HEK293 (cell line): Measurements from ENCODE around the gene ADIPOR1.

Experiments used
- FEZF1 ChIP-seq: fragments of 450-650 bp; formaldehyde crosslinking; IDR thresholded peaks from 2 replicates; pipeline ENCODE4 v1.5.1; 2016; ENCODE audit warnings: missing biosample characterization, missing genetic modification characterization
- GLI2 ChIP-seq: fragments of 450-650 bp; formaldehyde crosslinking; IDR thresholded peaks from 2 replicates; pipeline ENCODE4; 2017; ENCODE audit warnings: missing biosample characterization, missing genetic modification characterization, low read depth, borderline replicate concordance
- HOXD13 ChIP-seq: sonication (generic); formaldehyde crosslinking; IDR thresholded peaks from 2 replicates; pipeline ENCODE4 v1.8.0; 2022; ENCODE audit warnings: missing genetic modification reagents, borderline replicate concordance
- ZBTB17 ChIP-seq: fragments of 450-650 bp; formaldehyde crosslinking; IDR thresholded peaks from 2 replicates; pipeline ENCODE4 v1.5.1; 2016; ENCODE audit warnings: missing biosample characterization, missing genetic modification characterization
- ZNF146 ChIP-seq: fragments of 450-650 bp; formaldehyde crosslinking; IDR thresholded peaks from 2 replicates; pipeline ENCODE4 v1.5.1; 2016; ENCODE audit warnings: missing biosample characterization, missing genetic modification characterization
- ZNF221 ChIP-seq: fragments of 450-650 bp; formaldehyde crosslinking; IDR thresholded peaks from 2 replicates; pipeline ENCODE4 v1.5.1; 2017; ENCODE audit warnings: missing biosample characterization, missing genetic modification characterization, borderline replicate concordance
- ZNF248 ChIP-seq: fragments of 450-650 bp; formaldehyde crosslinking; IDR thresholded peaks from 2 replicates; pipeline ENCODE4 v1.5.1; 2017; ENCODE audit warnings: missing biosample characterization, missing genetic modification characterization
- ZNF335 ChIP-seq: fragments of 450-650 bp; formaldehyde crosslinking; conservative IDR thresholded peaks from 2 replicates; pipeline ENCODE4 v1.5.1; 2016; ENCODE audit warnings: missing biosample characterization, missing genetic modification characterization
- ZNF391 ChIP-seq: fragments of 450-650 bp; formaldehyde crosslinking; IDR thresholded peaks from 2 replicates; pipeline ENCODE4 v1.5.1; 2016; ENCODE audit warnings: low read depth, missing biosample characterization, missing genetic modification characterization, borderline replicate concordance
- ZNF394 ChIP-seq: fragments of 450-650 bp; formaldehyde crosslinking; IDR thresholded peaks from 2 replicates; pipeline ENCODE4 v1.5.1; 2016; ENCODE audit warnings: missing biosample characterization, missing genetic modification characterization, mild to moderate bottlenecking, moderate library complexity, borderline replicate concordance
- ZNF423 ChIP-seq: fragments of 450-650 bp; formaldehyde crosslinking; IDR thresholded peaks from 2 replicates; pipeline ENCODE4 v1.5.1; 2016; ENCODE audit warnings: missing biosample characterization, missing genetic modification characterization
- ZNF521 ChIP-seq: fragments of 450-650 bp; formaldehyde crosslinking; IDR thresholded peaks from 2 replicates; pipeline ENCODE4 v1.5.1; 2017; ENCODE audit warnings: missing biosample characterization, mild to moderate bottlenecking, missing genetic modification characterization
- ZNF596 ChIP-seq: fragments of 450-650 bp; IDR thresholded peaks from 2 replicates; pipeline ENCODE4 v1.5.0; 2018; ENCODE audit warnings: missing biosample characterization, mild to moderate bottlenecking, missing genetic modification characterization, moderate library complexity
- ZNF610 ChIP-seq: fragments of 450-650 bp; formaldehyde crosslinking; IDR thresholded peaks from 2 replicates; pipeline ENCODE4 v1.5.1; 2016; ENCODE audit warnings: missing biosample characterization, missing genetic modification characterization, borderline replicate concordance
- ZNF658 ChIP-seq: fragments of 450-650 bp; formaldehyde crosslinking; IDR thresholded peaks from 2 replicates; pipeline ENCODE4; 2016; ENCODE audit warnings: missing biosample characterization, missing genetic modification characterization
- ZNF670 ChIP-seq: fragments of 450-650 bp; formaldehyde crosslinking; IDR thresholded peaks from 2 replicates; pipeline ENCODE4 v1.5.1; 2016; ENCODE audit warnings: missing biosample characterization, missing genetic modification characterization, low read depth
- ZNF830 ChIP-seq: fragments of 450-650 bp; IDR thresholded peaks from 2 replicates; pipeline ENCODE4 v1.5.0; 2018; ENCODE audit warnings: missing biosample characterization, missing genetic modification characterization, low read depth, mild to moderate bottlenecking, moderate library complexity
- TF ChIP-seq, protein P1 (sequence below): fragments of 450-650 bp; formaldehyde crosslinking; IDR thresholded peaks from 2 replicates; pipeline ENCODE4 v1.5.1; 2016; ENCODE audit warnings: missing biosample characterization, missing genetic modification characterization, borderline replicate concordance
- TF ChIP-seq, protein P2 (sequence below): fragments of 450-650 bp; IDR thresholded peaks from 2 replicates; pipeline ENCODE4 v1.5.1; 2018; ENCODE audit warnings: missing biosample characterization, missing genetic modification characterization
- TF ChIP-seq, protein P3 (sequence below): fragments of 450-650 bp; formaldehyde crosslinking; IDR thresholded peaks from 2 replicates; pipeline ENCODE4 v1.5.1; 2016; ENCODE audit warnings: missing biosample characterization, missing genetic modification characterization
- TF ChIP-seq, protein P4 (sequence below): fragments of 450-650 bp; formaldehyde crosslinking; IDR thresholded peaks from 2 replicates; pipeline ENCODE4 v1.5.1; 2016; ENCODE audit warnings: missing biosample characterization, missing genetic modification characterization
- TF ChIP-seq, protein P5 (sequence below): fragments of 450-650 bp; formaldehyde crosslinking; IDR thresholded peaks from 2 replicates; pipeline ENCODE4 v1.5.1; 2016; ENCODE audit warnings: missing biosample characterization, missing genetic modification characterization, borderline replicate concordance
- TF ChIP-seq, protein P6 (sequence below): fragments of 450-650 bp; formaldehyde crosslinking; IDR thresholded peaks from 2 replicates; pipeline ENCODE4 v1.5.1; 2017; ENCODE audit warnings: missing biosample characterization, missing genetic modification characterization
- TF ChIP-seq, protein P7 (sequence below): fragments of 450-650 bp; formaldehyde crosslinking; IDR thresholded peaks from 2 replicates; pipeline ENCODE4 v1.5.1; 2017; ENCODE audit warnings: missing biosample characterization, missing genetic modification characterization

The ADIPOR1 gene

DNA sequence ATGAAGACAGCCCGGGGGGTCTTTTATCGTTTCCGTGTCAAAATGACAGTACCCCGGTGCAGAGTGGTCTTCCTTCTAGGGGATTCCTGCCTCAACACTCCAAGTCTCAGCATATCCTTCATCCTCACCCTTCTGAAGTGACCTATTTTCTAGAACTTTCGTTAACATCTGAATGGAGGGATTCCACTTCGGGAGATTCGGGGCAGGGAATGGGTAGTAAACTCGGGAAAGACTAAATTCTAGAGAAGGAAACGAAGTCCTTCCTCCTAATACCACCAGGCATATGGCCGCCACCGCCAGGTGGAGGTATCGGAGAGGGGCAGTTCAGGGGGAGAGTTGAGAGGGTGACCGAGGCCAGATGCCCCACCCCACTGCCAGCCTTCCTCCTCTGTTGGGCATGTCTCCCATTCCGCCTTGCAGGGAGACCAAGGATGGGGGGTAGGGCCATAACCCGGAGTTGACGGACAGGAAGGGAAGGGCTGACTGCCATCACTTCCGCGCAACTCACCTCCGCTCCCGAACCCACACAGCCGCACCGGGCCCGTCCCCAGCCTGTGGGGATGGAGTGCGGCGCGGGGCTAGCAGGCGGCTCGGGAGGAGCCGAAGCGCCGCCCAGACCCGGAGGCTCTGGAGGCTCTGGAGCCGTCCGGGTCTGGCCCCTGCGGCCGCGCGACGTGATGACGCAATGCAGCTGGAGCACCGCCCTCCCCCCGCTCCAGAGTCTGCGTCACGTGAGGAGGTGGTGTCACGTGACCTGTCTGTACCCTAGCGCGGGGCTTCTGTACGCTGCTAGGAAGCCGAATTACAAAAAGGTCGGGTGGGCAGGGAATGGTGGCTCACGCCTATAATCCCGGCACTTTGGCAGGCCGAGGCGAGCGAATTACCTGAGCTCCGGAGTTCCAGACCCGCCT, 31.3 kb downstream of the ADIPOR1 start, which contains the start of gene KLHL12 (continued):
- TF ChIP-seq, protein P1, sequence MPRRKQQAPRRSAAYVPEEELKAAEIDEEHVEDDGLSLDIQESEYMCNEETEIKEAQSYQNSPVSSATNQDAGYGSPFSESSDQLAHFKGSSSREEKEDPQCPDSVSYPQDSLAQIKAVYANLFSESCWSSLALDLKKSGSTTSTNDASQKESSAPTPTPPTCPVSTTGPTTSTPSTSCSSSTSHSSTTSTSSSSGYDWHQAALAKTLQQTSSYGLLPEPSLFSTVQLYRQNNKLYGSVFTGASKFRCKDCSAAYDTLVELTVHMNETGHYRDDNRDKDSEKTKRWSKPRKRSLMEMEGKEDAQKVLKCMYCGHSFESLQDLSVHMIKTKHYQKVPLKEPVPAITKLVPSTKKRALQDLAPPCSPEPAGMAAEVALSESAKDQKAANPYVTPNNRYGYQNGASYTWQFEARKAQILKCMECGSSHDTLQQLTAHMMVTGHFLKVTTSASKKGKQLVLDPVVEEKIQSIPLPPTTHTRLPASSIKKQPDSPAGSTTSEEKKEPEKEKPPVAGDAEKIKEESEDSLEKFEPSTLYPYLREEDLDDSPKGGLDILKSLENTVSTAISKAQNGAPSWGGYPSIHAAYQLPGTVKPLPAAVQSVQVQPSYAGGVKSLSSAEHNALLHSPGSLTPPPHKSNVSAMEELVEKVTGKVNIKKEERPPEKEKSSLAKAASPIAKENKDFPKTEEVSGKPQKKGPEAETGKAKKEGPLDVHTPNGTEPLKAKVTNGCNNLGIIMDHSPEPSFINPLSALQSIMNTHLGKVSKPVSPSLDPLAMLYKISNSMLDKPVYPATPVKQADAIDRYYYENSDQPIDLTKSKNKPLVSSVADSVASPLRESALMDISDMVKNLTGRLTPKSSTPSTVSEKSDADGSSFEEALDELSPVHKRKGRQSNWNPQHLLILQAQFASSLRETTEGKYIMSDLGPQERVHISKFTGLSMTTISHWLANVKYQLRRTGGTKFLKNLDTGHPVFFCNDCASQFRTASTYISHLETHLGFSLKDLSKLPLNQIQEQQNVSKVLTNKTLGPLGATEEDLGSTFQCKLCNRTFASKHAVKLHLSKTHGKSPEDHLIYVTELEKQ (tag by site-specific recombination), result peak; percentile 74; the same call in 1 of the 2 replicates
- TF ChIP-seq, protein P2, sequence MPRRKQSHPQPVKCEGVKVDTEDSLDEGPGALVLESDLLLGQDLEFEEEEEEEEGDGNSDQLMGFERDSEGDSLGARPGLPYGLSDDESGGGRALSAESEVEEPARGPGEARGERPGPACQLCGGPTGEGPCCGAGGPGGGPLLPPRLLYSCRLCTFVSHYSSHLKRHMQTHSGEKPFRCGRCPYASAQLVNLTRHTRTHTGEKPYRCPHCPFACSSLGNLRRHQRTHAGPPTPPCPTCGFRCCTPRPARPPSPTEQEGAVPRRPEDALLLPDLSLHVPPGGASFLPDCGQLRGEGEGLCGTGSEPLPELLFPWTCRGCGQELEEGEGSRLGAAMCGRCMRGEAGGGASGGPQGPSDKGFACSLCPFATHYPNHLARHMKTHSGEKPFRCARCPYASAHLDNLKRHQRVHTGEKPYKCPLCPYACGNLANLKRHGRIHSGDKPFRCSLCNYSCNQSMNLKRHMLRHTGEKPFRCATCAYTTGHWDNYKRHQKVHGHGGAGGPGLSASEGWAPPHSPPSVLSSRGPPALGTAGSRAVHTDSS (tag by site-specific recombination), result peak; percentile 32
- TF ChIP-seq ZNF335 (tag by site-specific recombination) (peak; percentile 96), GLI2 (no peak), FEZF1 (tag by site-specific recombination) (peak; percentile 35; the same call in 1 of the 2 replicates), ZNF146 (peak; percentile 27; the same call in 1 of the 2 replicates), ZNF830 (tag by site-specific recombination) (no peak), ZNF391 (peak; percentile 84; the same call in 1 of the 2 replicates), ZNF658 (tag by site-specific recombination) (no peak), ZBTB17 (tag by site-specific recombination) (peak; percentile 97), ZNF394 (peak; percentile 84), HOXD13 (CRISPR knock-in tag) (no peak), ZNF670 (tag by site-specific recombination) (no peak), ZNF596 (no peak), ZNF221 (tag by site-specific recombination) (0 out of 2 replicates have a peak, but pooled peaks have one; percentile 25), ZNF610 (tag by site-specific recombination) (peak; percentile 78; the same call in 1 of the 2 replicates), ZNF423 (tag by site-specific recombination) (no peak; the same call in 1 of the 2 replicates), ZNF248 (tag by site-specific recombination) (no peak), ZNF521 (tag by site-specific recombination) (no peak)
- TF ChIP-seq, protein P3, sequence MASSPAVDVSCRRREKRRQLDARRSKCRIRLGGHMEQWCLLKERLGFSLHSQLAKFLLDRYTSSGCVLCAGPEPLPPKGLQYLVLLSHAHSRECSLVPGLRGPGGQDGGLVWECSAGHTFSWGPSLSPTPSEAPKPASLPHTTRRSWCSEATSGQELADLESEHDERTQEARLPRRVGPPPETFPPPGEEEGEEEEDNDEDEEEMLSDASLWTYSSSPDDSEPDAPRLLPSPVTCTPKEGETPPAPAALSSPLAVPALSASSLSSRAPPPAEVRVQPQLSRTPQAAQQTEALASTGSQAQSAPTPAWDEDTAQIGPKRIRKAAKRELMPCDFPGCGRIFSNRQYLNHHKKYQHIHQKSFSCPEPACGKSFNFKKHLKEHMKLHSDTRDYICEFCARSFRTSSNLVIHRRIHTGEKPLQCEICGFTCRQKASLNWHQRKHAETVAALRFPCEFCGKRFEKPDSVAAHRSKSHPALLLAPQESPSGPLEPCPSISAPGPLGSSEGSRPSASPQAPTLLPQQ (tag by site-specific recombination), result peak; percentile 86
- TF ChIP-seq, protein P4, sequence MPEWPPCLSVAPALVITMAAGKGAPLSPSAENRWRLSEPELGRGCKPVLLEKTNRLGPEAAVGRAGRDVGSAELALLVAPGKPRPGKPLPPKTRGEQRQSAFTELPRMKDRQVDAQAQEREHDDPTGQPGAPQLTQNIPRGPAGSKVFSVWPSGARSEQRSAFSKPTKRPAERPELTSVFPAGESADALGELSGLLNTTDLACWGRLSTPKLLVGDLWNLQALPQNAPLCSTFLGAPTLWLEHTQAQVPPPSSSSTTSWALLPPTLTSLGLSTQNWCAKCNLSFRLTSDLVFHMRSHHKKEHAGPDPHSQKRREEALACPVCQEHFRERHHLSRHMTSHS, result 0 out of 2 replicates have a peak, but pooled peaks have one; percentile 41
- TF ChIP-seq, protein P5, sequence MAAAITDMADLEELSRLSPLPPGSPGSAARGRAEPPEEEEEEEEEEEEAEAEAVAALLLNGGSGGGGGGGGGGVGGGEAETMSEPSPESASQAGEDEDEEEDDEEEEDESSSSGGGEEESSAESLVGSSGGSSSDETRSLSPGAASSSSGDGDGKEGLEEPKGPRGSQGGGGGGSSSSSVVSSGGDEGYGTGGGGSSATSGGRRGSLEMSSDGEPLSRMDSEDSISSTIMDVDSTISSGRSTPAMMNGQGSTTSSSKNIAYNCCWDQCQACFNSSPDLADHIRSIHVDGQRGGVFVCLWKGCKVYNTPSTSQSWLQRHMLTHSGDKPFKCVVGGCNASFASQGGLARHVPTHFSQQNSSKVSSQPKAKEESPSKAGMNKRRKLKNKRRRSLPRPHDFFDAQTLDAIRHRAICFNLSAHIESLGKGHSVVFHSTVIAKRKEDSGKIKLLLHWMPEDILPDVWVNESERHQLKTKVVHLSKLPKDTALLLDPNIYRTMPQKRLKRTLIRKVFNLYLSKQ (tag by site-specific recombination), result no peak
- TF ChIP-seq, protein P6, sequence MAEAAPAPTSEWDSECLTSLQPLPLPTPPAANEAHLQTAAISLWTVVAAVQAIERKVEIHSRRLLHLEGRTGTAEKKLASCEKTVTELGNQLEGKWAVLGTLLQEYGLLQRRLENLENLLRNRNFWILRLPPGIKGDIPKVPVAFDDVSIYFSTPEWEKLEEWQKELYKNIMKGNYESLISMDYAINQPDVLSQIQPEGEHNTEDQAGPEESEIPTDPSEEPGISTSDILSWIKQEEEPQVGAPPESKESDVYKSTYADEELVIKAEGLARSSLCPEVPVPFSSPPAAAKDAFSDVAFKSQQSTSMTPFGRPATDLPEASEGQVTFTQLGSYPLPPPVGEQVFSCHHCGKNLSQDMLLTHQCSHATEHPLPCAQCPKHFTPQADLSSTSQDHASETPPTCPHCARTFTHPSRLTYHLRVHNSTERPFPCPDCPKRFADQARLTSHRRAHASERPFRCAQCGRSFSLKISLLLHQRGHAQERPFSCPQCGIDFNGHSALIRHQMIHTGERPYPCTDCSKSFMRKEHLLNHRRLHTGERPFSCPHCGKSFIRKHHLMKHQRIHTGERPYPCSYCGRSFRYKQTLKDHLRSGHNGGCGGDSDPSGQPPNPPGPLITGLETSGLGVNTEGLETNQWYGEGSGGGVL (tag by site-specific recombination), result peak; percentile 74
- TF ChIP-seq, protein P7, sequence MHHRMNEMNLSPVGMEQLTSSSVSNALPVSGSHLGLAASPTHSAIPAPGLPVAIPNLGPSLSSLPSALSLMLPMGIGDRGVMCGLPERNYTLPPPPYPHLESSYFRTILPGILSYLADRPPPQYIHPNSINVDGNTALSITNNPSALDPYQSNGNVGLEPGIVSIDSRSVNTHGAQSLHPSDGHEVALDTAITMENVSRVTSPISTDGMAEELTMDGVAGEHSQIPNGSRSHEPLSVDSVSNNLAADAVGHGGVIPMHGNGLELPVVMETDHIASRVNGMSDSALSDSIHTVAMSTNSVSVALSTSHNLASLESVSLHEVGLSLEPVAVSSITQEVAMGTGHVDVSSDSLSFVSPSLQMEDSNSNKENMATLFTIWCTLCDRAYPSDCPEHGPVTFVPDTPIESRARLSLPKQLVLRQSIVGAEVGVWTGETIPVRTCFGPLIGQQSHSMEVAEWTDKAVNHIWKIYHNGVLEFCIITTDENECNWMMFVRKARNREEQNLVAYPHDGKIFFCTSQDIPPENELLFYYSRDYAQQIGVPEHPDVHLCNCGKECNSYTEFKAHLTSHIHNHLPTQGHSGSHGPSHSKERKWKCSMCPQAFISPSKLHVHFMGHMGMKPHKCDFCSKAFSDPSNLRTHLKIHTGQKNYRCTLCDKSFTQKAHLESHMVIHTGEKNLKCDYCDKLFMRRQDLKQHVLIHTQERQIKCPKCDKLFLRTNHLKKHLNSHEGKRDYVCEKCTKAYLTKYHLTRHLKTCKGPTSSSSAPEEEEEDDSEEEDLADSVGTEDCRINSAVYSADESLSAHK (tag by site-specific recombination), result no peak; the same call in none of the 2 replicates
